RCC 7860 (cell line): Measurements from ENCODE around the gene MUC12.
"Not testable (repeated sequence)": the region's sequence is repeated elsewhere in the genome, so short reads cannot be mapped to it uniquely, and the experiment has no call there.

Experiments used
- DNase-seq: peaks from one replicate; pipeline ENCODE4 v3.0.0-alpha.2; 2015; ENCODE audit warnings: low spot score
- FAIRE-seq: peaks from 2 replicates; lab custom pipeline; 2012; peaks lifted over from hg19 to GRCh38; lab: Jason Lieb, UNC

MUC12 gene

DNA sequence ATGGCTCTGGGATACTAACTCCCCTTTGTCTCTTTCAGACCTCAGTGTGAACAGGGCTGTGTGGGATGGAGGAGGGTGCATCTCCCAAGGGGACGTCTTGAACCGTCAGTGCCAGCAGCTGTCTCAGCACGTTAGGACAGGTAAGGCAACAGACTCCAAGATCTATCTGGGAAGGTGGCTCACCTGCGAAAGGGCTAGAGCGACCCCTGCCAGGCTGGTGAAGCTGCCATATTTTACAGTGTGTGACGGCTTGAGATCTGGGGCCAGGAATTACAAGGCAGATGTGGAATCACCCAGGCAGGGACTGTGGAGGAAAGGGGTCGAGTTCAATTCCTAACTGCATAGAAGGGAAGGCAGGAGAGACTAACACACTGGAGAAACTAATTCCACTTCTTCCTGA is 61.7 kb downstream of the MUC12 start:
- FAIRE-seq (no peak), DNase-seq (no peak)

GRCh38 chr7:101035941-101036340 is 66.6 kb downstream of the MUC12 start:
- FAIRE-seq = no peak
- no peak for DNase-seq

GRCh38 chr7:101041283-101041682 is 71.9 kb downstream of the MUC12 start:
- FAIRE-seq, DNase-seq: not testable (repeated sequence)

DNA sequence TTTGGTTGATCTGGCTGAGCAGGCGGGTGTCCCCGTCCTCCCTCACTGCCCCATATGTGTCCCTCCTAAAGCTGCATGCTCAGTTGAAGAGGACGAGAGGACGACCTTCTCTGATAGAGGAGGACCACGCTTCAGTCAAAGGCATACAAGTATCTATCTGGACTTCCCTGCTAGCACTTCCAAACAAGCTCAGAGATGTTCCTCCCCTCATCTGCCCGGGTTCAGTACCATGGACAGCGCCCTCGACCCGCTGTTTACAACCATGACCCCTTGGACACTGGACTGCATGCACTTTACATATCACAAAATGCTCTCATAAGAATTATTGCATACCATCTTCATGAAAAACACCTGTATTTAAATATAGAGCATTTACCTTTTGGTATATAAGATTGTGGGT is 89.0 kb downstream of the MUC12 start:
- DNase-seq = peak; percentile 20

DNA sequence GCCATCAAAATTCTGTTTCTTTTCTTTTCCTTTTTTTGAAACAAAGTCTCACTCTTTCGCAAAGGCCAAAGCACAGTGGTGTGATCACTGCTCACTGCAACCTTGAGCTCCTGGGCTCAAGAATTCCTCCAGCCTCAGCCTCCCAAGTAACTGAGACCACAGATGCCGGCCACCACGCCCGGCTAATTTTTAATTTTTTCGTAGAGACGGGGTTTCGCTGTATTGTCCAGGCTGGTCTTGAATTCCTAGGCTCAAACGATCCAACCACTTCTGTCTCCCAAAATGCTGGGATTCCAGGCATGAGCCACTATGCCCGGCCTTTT is 90.2 kb downstream of the MUC12 start:
- no peak for FAIRE-seq
- no peak for DNase-seq

More for the DNA sequence above, 89.0 kb downstream of the MUC12 start:
- FAIRE-seq = no peak

DNA sequence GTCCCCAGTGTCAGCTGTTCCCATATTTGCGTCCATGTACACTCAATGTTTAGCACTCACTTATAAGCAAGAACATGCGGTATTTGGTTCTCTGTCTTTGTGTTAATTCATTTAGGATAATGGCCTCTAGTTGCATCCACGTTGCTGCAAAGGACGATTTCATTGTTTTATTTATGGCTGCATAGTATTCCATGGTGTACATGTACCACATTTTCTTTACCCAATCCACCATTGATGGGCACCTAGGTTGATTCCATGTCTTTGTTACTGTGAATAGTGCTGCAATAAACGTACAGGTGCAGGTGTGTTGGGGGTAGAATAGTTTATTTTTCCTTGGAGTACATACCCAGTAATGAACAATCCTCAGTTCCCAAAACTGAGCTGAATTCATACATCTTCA is 91.6 kb downstream of the MUC12 start:
- DNase-seq (no peak), FAIRE-seq (no peak)

DNA sequence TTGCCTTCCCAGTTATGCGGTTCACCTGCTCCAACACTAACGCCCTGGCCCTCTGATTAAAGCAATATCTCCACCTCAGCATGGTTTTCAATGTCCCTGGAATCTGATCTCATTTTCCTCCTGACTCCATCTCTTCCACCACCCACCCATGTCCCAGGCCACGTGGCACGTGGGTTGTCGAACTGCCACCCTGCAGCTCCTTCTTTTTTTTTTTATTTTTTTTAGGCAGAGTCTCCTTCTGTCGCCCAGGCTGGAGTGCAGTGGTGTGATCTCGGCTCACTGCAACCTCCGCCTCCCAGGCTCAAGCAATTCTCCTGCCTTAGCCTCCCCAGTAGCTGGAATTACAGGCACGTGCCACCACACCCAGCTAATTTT is 94.8 kb downstream of the MUC12 start:
- FAIRE-seq, DNase-seq: not testable (repeated sequence)

- DNase-seq, FAIRE-seq: not testable (repeated sequence)
Measured at GRCh38 chr7:101065162-101065561, 95.8 kb downstream of the MUC12 start.

GRCh38 chr7:101066141-101066832 is 96.9 kb downstream of the MUC12 start:
- DNase-seq = no peak
- FAIRE-seq = no peak

DNA sequence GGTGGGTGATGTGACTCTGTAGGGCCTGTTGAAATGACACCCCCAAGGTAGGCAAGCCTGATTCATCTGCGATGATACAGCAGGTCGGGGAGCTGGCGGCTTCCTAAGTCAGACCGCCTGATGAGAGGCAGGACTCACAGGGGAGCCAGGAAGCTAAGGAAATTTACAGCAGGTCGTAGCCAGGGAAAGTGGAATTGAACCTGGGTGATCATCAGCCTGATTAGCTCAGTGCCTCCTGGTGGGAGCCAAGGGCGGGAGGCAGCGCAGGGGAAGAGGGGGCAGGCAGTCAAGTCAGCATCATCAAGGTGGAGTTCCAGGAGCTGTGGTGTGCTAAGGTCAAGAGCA is 97.4 kb downstream of the MUC12 start:
- FAIRE-seq = no peak
- DNase-seq = no peak

DNA sequence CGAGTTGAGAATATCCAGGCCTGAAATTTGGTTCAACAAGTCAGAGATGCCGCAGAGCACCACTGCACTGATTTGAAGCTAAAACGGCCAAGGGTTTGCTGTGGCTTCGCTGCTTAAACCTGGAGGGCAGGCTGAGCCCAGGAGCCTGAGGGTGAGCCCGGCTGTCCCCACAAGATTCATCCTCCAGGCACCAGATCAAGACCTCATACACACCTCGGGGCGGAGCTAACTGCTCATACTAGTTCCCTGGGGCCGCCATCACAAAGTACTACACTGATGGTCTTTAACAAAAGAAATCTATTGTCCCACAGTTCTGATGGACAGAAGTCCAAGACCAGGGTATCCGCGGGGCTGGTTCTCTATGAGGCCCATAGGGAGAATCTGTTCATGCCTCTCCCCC is 99.0 kb downstream of the MUC12 start:
- FAIRE-seq = no peak
- no peak for DNase-seq
